OCI-LY7 (cell line): ENCODE data around the gene RBL2.

Source experiments
- EZH2phosphoT487 ChIP-seq: fragments of 200-600 bp; sonication (generic); IDR thresholded peaks from 2 replicates; pipeline ENCODE4 v1.6.1; 2018; ENCODE audit warnings: low read depth, borderline replicate concordance, mild to moderate bottlenecking, mixed run types, antibody characterized with exemption, low read length, moderate library complexity, mixed read lengths
- TF ChIP-seq, protein P1 (sequence below): fragments of 200-600 bp; sonication (generic); conservative IDR thresholded peaks from 2 replicates; pipeline ENCODE4 v1.5.1; 2014; ENCODE audit warnings: mild to moderate bottlenecking, antibody characterized with exemption, low read length, moderate library complexity, mixed read lengths

DNA sequence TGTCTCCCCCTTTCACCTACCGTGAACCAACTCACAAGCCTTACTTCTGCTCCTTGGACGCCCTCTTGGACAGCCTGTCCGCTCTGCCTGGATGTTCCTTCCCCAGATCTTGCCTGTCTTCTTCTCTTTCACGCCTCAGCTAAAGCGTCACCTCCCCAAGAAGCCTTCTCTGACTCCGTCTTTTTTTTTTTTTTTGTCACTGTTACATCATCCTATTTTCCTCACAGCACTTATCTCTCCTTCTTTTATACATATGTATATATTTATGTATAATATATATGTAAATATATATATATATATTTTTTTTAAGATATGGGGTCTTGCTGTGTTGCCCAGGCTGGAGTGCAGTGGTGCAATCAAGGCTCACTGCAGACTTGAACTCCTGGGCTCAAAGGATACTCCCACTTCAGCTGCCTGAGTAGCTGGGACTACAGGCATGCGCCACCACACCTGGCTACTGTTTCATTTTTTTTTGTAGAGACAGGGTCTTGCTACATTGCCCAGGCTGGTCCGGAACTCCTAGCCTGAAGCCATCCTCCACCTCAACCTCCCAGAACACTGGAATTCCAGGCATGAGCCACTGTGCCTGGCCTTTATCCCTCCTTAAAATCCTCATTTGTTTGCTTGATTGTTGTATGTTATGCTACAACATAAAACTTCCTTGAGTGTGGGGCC is 85.3 kb downstream of the RBL2 start:
- TF ChIP-seq, protein P1, sequence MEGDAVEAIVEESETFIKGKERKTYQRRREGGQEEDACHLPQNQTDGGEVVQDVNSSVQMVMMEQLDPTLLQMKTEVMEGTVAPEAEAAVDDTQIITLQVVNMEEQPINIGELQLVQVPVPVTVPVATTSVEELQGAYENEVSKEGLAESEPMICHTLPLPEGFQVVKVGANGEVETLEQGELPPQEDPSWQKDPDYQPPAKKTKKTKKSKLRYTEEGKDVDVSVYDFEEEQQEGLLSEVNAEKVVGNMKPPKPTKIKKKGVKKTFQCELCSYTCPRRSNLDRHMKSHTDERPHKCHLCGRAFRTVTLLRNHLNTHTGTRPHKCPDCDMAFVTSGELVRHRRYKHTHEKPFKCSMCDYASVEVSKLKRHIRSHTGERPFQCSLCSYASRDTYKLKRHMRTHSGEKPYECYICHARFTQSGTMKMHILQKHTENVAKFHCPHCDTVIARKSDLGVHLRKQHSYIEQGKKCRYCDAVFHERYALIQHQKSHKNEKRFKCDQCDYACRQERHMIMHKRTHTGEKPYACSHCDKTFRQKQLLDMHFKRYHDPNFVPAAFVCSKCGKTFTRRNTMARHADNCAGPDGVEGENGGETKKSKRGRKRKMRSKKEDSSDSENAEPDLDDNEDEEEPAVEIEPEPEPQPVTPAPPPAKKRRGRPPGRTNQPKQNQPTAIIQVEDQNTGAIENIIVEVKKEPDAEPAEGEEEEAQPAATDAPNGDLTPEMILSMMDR: no peak
- no peak for TF ChIP-seq EZH2phosphoT487
